HAP-1 (cell line): ENCODE results near the gene MRPS15.

Experiments
- DNase-seq, 2 experiments: peaks; one replicate each; pipeline ENCODE4 v3.0.0-alpha.2; 2016 to 2020; ENCODE audit warnings: low spot score in 2 of 2
- H3K27me3 ChIP-seq: fragments of 250-450 bp; sonication (Bioruptor Pico); 2 replicates; pipeline ENCODE4 v1.5.1; 2020; ENCODE audit warnings: low read depth, mild to moderate bottlenecking, moderate library complexity
- H3K36me3 ChIP-seq: fragments of 250-450 bp; sonication (Bioruptor Pico); replicated peaks from 2 replicates; pipeline ENCODE4 v1.5.1; 2020; ENCODE audit warnings: mild to moderate bottlenecking
- H3K4me1 ChIP-seq: fragments of 250-450 bp; sonication (Bioruptor Pico); 2 replicates; pipeline ENCODE4 v1.5.1; 2020; ENCODE audit warnings: mild to moderate bottlenecking
- H3K4me3 ChIP-seq: fragments of 250-450 bp; sonication (Bioruptor Pico); 2 replicates; pipeline ENCODE4 v1.5.1; 2020; ENCODE audit warnings: mild to moderate bottlenecking, moderate library complexity
- H3K9me3 ChIP-seq: fragments of 250-450 bp; sonication (Bioruptor Pico); 2 replicates; pipeline ENCODE4 v1.5.1; 2020; ENCODE audit warnings: mild to moderate bottlenecking, moderate library complexity
- in situ Hi-C: fragments of 300-500 bp; cut with MboI; formaldehyde crosslinking; loops from 3 replicates; pipeline ENCODE4 v1.14.3; 2020; ENCODE audit warnings: low sequenced_read_pairs, inconsistent platforms, mixed read lengths

The MRPS15 gene

GRCh38 chr1:36415661-36416326 is 48.4 kb downstream of the MRPS15 start:
- no peak for DNase-seq
- Histone ChIP-seq H3K4me1 (no peaks in the 10 kb centered on the region), H3K36me3 (no peaks in the 10 kb centered on the region), H3K9me3 (no peaks in the 10 kb centered on the region; the same call in 1 of the 2 replicates), H3K4me3 (no peak overlapping the region), H3K27me3 (no peaks in the 10 kb centered on the region)
- in situ Hi-C loops, result no loop called here

- no peaks in the 10 kb centered on the region for H3K27me3 ChIP-seq
- in situ Hi-C loops, result no loop called here
- no peak overlapping the region for H3K4me3 ChIP-seq
- DNase-seq, result no peak
- no peaks in the 10 kb centered on the region for H3K4me1 ChIP-seq
- H3K36me3 ChIP-seq, result no peaks in the 10 kb centered on the region
- no peaks in the 10 kb centered on the region; the same call in 1 of the 2 replicates for H3K9me3 ChIP-seq
Observed at GRCh38 chr1:36414384-36414783, 49.8 kb downstream of the MRPS15 start.

DNA sequence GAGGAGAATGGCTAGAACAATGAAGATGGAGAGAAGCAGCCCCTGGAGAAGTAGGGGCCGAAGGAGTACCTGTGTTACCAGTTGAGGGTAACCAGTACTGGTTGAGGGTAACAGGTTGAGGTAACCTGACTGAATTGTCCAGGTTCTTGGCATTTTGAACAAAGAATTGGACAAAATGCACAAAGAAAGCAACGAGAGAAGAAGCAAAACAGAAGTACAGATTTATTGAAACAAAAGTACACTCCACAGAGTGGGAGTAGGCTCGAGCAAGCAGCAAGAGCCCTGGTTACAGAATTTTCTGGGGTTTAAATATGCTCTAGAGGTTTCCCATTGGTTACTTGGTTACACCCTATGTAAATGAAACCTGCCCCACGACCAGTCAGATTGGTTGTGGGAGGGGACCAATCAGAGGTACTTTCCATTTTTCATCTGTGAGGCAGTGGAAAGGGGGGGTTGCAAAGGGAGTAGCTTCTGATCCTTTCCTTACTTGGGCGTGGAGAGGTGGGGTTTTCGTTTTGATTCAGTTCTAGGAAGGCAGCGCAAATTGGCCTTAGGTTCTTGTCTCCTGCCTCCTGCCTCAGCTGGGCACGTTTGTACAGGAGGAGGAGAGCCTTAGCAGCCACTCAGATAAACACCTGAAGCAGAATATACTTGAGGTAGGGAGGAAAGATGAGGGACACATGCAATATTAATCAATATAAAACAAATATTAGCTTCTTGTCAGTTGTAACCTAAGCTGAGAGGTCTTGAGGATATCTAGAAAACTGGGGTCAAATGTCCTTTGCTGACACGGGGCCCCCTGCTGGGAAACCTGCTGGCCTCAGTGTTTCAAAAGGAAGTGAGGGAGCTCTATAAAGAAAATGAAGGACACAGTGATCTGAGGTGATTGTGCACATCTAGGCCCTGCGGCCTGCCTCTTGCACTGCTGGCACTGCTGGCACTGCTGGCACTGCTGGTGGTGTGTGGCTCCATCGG is 52.2 kb downstream of the MRPS15 start:
- no peaks in the 10 kb centered on the region for H3K36me3 ChIP-seq
- in situ Hi-C loops, result no loop called here
- no peak overlapping the region for H3K4me3 ChIP-seq
- peak in 1 of 2 experiments; percentile 18 for DNase-seq
- no peaks in the 10 kb centered on the region; the same call in 1 of the 2 replicates for H3K9me3 ChIP-seq
- no peaks in the 10 kb centered on the region for H3K27me3 ChIP-seq
- H3K4me1 ChIP-seq, result no peaks in the 10 kb centered on the region

GRCh38 chr1:36408479-36408878 is 55.7 kb downstream of the MRPS15 start:
- in situ Hi-C loops, result no loop called here
- no peak overlapping the region for H3K4me3 ChIP-seq

GRCh38 chr1:36406440-36406839 is 57.7 kb downstream of the MRPS15 start:
- Histone ChIP-seq H3K4me1 (no peaks in the 10 kb centered on the region), H3K27me3 (no peaks in the 10 kb centered on the region), H3K4me3 (no peak overlapping the region), H3K36me3 (no peaks in the 10 kb centered on the region), H3K9me3 (no peaks in the 10 kb centered on the region)
- in situ Hi-C loops, result no loop called here
- no peak for DNase-seq

More at GRCh38 chr1:36408479-36408878, 55.7 kb downstream of the MRPS15 start:
- H3K27me3 ChIP-seq, result no peaks in the 10 kb centered on the region
- DNase-seq, result no peak
- no peaks in the 10 kb centered on the region; the same call in 1 of the 2 replicates for H3K9me3 ChIP-seq
- no peaks in the 10 kb centered on the region for H3K4me1 ChIP-seq
- H3K36me3 ChIP-seq, result no peaks in the 10 kb centered on the region
